Measurements from ENCODE around the gene FBXO21. TPM values are rescaled to one million over a fixed set of nuclear protein-coding genes. Genes with fewer than 3 reads are reported as not detected.
A peak's percentile ranks its signal among the peaks of the same experiment; 100 is the strongest.
"Not testable (repeated sequence)": the region's sequence is repeated elsewhere in the genome, so short reads cannot be mapped to it uniquely, and the experiment has no call there.

The FBXO21 gene
- total RNA-seq, 1 donor from 2014 or later, result 62.7 TPM

DNA sequence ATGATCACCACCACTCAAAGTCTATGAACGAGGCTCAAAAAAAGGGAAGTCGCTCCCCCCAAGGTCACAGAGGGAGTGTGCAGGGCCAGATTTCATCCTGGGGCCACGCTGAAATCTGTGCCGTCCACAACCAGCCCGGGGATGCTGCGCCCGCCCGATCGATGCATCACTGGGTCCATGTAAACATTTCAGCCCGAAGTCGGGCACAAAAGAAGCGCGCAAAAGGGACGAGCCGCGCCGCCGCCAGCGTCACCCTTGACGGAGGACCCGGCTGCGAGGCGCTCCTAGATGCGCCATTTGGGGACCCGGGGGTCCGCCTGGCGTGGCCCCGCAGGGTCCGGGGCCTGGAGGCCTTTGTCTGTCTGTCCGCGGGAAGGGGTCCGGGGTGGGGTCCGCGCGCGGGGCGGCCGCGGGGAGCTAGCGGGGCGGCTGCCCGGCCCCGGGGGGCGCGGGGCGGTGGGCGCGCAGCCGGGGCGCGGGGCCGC is 503 bp downstream of the FBXO21 start:
- peaks cover 18% of the 10 kb centered on the region for H3K4me1 Mint-ChIP-seq (ENCODE audit: low read depth)
- TF ChIP-seq, protein P1, sequence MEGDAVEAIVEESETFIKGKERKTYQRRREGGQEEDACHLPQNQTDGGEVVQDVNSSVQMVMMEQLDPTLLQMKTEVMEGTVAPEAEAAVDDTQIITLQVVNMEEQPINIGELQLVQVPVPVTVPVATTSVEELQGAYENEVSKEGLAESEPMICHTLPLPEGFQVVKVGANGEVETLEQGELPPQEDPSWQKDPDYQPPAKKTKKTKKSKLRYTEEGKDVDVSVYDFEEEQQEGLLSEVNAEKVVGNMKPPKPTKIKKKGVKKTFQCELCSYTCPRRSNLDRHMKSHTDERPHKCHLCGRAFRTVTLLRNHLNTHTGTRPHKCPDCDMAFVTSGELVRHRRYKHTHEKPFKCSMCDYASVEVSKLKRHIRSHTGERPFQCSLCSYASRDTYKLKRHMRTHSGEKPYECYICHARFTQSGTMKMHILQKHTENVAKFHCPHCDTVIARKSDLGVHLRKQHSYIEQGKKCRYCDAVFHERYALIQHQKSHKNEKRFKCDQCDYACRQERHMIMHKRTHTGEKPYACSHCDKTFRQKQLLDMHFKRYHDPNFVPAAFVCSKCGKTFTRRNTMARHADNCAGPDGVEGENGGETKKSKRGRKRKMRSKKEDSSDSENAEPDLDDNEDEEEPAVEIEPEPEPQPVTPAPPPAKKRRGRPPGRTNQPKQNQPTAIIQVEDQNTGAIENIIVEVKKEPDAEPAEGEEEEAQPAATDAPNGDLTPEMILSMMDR (IDR thresholded peaks at IDR 0.05; ENCODE audit: unreplicated experiment), result no peak

GRCh38 chr12:117188961-117189724 is 1.1 kb downstream of the FBXO21 start:
- peak overlapping the region; percentile 90 for H3K27ac Mint-ChIP-seq
- peaks cover 4% of the 10 kb centered on the region for H3K9me3 Mint-ChIP-seq (ENCODE audit: low read depth)
- H3K27me3 Mint-ChIP-seq, result peaks cover 10% of the 10 kb centered on the region
- peaks cover 18% of the 10 kb centered on the region for H3K4me1 Mint-ChIP-seq (ENCODE audit: low read depth)
- peaks cover 18% of the 10 kb centered on the region for H3K36me3 Mint-ChIP-seq (ENCODE audit: insufficient read depth)
- DNase-seq (ENCODE audit: low spot score, unreplicated experiment), result no peak
- TF ChIP-seq, protein P1 (IDR thresholded peaks at IDR 0.05; ENCODE audit: unreplicated experiment), result no peak
- H3K4me3 Mint-ChIP-seq (ENCODE audit: low read depth), result peak overlapping the region; percentile 90

More for the DNA sequence above, 503 bp downstream of the FBXO21 start:
- H3K27ac Mint-ChIP-seq, result peak overlapping the region; percentile 90
- peaks cover 4% of the 10 kb centered on the region for H3K9me3 Mint-ChIP-seq (ENCODE audit: low read depth)
- peak; percentile 34 for DNase-seq (ENCODE audit: low spot score, unreplicated experiment)
- peaks cover 14% of the 10 kb centered on the region for H3K36me3 Mint-ChIP-seq (ENCODE audit: insufficient read depth)
- H3K4me3 Mint-ChIP-seq (ENCODE audit: low read depth), result peak overlapping the region; percentile 90
- H3K27me3 Mint-ChIP-seq, result peaks cover 10% of the 10 kb centered on the region

- TF ChIP-seq, protein P1 (IDR thresholded peaks at IDR 0.05; ENCODE audit: unreplicated experiment), result no peak
- H3K4me1 Mint-ChIP-seq (ENCODE audit: low read depth), result peaks cover 18% of the 10 kb centered on the region
- no peak for DNase-seq (ENCODE audit: low spot score, unreplicated experiment)
- peak overlapping the region; percentile 90 for H3K4me3 Mint-ChIP-seq (ENCODE audit: low read depth)
- peaks cover 24% of the 10 kb centered on the region for H3K36me3 Mint-ChIP-seq (ENCODE audit: insufficient read depth)
- H3K27me3 Mint-ChIP-seq, result peaks cover 7% of the 10 kb centered on the region
- H3K27ac Mint-ChIP-seq, result peak overlapping the region; percentile 33
- no peaks in the 10 kb centered on the region for H3K9me3 Mint-ChIP-seq (ENCODE audit: low read depth)
Measured at GRCh38 chr12:117188121-117188665, 2.1 kb downstream of the FBXO21 start.

DNA sequence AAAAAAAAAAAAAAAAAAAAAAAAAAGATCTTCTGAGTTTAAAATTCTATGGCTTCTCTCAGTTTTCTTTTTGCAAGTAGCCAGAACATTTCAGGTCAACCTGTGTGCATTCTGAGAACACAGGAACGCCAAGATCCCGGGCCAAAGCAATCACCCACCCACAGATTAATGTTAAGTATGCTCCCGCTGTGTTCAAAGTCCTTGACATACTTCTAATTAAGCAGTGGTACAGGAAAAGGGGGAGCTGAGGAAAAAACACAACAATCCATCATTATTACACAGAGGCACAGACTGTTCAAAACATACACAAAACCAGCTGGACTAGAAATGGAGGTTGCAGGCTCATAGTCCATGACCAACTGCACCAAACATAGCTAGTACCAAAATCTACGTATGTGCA is 2.8 kb downstream of the FBXO21 start:
- DNase-seq (ENCODE audit: low spot score, unreplicated experiment), result no peak
- Mint-ChIP-seq H3K9me3 (ENCODE audit: low read depth) (no peaks in the 10 kb centered on the region), H3K4me1 (ENCODE audit: low read depth) (peaks cover 18% of the 10 kb centered on the region), H3K4me3 (ENCODE audit: low read depth) (no peak overlapping the region), H3K27ac (no peak overlapping the region), H3K36me3 (ENCODE audit: insufficient read depth) (peaks cover 24% of the 10 kb centered on the region), H3K27me3 (peaks cover 7% of the 10 kb centered on the region)
- TF ChIP-seq, protein P1 (IDR thresholded peaks at IDR 0.05; ENCODE audit: unreplicated experiment), result no peak

DNA sequence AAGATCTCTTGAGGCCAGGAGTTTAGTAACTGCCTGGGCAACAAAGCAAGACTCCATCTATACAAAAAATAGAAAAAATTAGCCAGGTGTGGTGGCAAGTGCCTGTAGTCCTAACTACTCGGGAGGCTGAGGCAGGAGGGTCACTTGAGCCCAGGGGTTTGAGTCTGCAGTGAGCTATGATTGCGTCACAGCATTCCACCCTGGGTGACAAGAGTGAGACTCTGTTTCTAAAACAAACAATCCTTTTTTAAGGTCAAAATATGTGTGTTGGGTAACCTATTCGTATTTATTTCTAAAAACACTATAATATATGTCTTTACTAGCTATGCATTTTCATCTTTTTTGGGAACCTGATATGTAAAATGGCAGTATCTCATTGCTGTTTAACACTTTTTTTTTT is 7.4 kb downstream of the FBXO21 start:
- H3K27ac Mint-ChIP-seq, result no peak overlapping the region
- no peaks in the 10 kb centered on the region for H3K27me3 Mint-ChIP-seq
- no peak for DNase-seq (ENCODE audit: low spot score, unreplicated experiment)
- H3K36me3 Mint-ChIP-seq (ENCODE audit: insufficient read depth), result peaks cover 54% of the 10 kb centered on the region
- H3K9me3 Mint-ChIP-seq (ENCODE audit: low read depth), result peaks cover 4% of the 10 kb centered on the region
- H3K4me1 Mint-ChIP-seq (ENCODE audit: low read depth), result peaks cover 3% of the 10 kb centered on the region
- TF ChIP-seq, protein P1 (IDR thresholded peaks at IDR 0.05; ENCODE audit: unreplicated experiment), result no peak
- H3K4me3 Mint-ChIP-seq (ENCODE audit: low read depth), result no peak overlapping the region

GRCh38 chr12:117181468-117181843 is 8.8 kb downstream of the FBXO21 start:
- not testable (repeated sequence) for H3K4me3 Mint-ChIP-seq (ENCODE audit: low read depth); DNase-seq (ENCODE audit: low spot score, unreplicated experiment); H3K4me1 Mint-ChIP-seq (ENCODE audit: low read depth); H3K9me3 Mint-ChIP-seq (ENCODE audit: low read depth); H3K27ac Mint-ChIP-seq; H3K27me3 Mint-ChIP-seq
- H3K36me3 Mint-ChIP-seq (ENCODE audit: insufficient read depth), result peaks cover 51% of the 10 kb centered on the region

Data from progenitor cell of endocrine pancreas (in vitro differentiated cells).